HG02571 (cell line): ENCODE measurements around the gene TNRC6B.
"Not testable (repeated sequence)": the region's sequence is repeated elsewhere in the genome, so short reads cannot be mapped to it uniquely, and the experiment has no call there.

ENCODE experiments used
- ATAC-seq: cut with Tn5 transposase; IDR thresholded peaks from one replicate; pipeline ENCODE4 v1.9.1; 2021; ENCODE audit warnings: mild to moderate bottlenecking, moderate library complexity; ENCODE audit not compliant: unreplicated experiment

TNRC6B gene

GRCh38 chr22:40273319-40273718, 95.6 kb downstream of the TNRC6B start:
- no peak for ATAC-seq

GRCh38 chr22:40276996-40277823, 99.5 kb downstream of the TNRC6B start:
- ATAC-seq: no peak

GRCh38 chr22:40279017-40279416, 101.3 kb downstream of the TNRC6B start:
- no peak for ATAC-seq

- ATAC-seq: no peak
These were observed 104.0 kb downstream of the TNRC6B start for GRCh38 chr22:40281717-40282116.

- no peak for ATAC-seq
These were observed 107.8 kb downstream of the TNRC6B start for GRCh38 chr22:40285513-40285912.

GRCh38 chr22:40289991-40290459, 112.3 kb downstream of the TNRC6B start:
- ATAC-seq: no peak

GRCh38 chr22:40290516-40290915, 112.8 kb downstream of the TNRC6B start:
- no peak for ATAC-seq

- no peak for ATAC-seq
These were observed 117.0 kb downstream of the TNRC6B start for GRCh38 chr22:40294696-40295095.

- ATAC-seq: no peak
These were observed 122.6 kb downstream of the TNRC6B start for GRCh38 chr22:40300316-40300715.

GRCh38 chr22:40300884-40301672, 123.4 kb downstream of the TNRC6B start:
- no peak for ATAC-seq

GRCh38 chr22:40302149-40302548, 124.4 kb downstream of the TNRC6B start:
- ATAC-seq: no peak

GRCh38 chr22:40305625-40306024, 127.9 kb downstream of the TNRC6B start:
- ATAC-seq: no peak

GRCh38 chr22:40308999-40309573, 131.4 kb downstream of the TNRC6B start:
- no peak for ATAC-seq

GRCh38 chr22:40309631-40310030, 131.9 kb downstream of the TNRC6B start:
- ATAC-seq: no peak

GRCh38 chr22:40310081-40310767, 132.5 kb downstream of the TNRC6B start:
- no peak for ATAC-seq

GRCh38 chr22:40310768-40311120, 133.0 kb downstream of the TNRC6B start:
- ATAC-seq: no peak

- ATAC-seq: not testable (repeated sequence)
These were observed 133.9 kb downstream of the TNRC6B start for GRCh38 chr22:40311646-40312045.

GRCh38 chr22:40312050-40312449, 134.3 kb downstream of the TNRC6B start:
- no peak for ATAC-seq

GRCh38 chr22:40313007-40313406, 135.3 kb downstream of the TNRC6B start:
- no peak for ATAC-seq

- ATAC-seq: no peak
These were observed 136.3 kb downstream of the TNRC6B start for GRCh38 chr22:40314041-40314440.

- ATAC-seq: no peak
These were observed 143.0 kb downstream of the TNRC6B start for GRCh38 chr22:40320687-40321086.
